Activated CD8-positive, alpha-beta memory T cell treated with anti-CD3 and anti-CD28 coated beads, Interleukin-2, amount 50 U/mL, for 24 hours (primary cell): ENCODE measurements around the gene SRRD.

Experiments used
- DNase-seq: peaks from one replicate; pipeline ENCODE4 v3.0.0-alpha.2; 2020; ENCODE audit errors: extremely low read depth

Gene SRRD

DNA sequence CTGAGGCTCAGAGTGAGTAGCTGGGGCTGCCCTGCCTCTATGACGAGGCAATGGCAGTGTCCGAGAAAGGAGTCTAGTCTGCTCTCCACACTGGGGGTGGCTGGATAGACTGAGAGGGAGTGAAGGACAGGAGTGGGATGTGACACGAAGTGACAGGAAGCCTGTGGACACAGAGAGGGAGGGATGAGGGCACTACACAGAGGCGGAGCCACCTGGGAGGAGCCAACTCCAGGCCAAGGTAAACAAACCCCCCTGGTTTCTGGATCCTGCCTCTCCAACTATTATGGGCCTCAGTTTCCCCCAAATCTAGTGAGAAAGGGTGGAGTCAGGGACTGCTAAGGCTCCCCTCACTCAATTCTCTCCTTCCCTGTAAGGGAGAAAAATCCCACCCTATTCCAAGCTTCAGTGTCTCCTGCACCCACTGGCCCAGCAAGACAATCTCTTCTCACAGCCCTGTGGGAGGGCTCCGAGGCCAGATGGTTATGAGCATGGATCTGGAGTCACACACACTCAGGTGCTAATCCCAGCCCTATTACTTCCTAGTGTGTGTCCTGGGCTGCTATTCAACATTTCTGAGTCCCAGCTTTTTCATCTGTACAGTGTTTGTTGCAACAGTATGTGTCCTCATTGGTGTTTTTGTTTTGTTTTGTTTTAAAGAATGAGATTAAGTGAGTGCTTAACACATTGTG lies 29.7 kb upstream of the SRRD start:
- DNase-seq: no peak

DNA sequence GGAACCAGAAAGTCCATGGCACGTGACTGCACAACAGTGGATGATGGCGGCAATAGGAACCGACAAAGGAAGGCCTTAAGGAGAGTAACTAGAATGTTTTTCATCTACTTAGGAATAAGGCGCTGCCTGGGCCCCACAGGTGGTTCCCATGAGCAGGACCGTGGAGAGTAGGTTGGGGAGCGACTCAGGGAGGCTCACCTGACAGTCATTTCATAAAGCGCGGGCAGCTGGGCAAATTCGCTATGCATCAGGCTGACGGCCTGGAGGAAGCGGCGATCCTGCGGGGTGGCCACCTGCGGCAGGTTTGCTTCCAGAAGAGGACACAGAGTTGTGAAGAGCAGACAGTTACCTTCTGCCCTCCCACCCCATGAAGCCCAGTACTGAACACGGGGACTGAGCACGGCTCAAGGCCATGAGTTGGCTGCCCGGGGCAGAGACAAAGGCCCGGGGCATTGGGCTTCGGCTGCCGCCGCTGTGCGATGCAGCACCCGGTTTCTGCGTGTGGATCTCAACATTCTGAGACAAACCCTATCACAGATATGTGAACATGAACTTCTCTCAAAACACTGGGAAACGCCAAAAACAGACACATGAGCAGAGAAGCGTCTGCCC lies 25.9 kb upstream of the SRRD start:
- DNase-seq: no peak

DNA sequence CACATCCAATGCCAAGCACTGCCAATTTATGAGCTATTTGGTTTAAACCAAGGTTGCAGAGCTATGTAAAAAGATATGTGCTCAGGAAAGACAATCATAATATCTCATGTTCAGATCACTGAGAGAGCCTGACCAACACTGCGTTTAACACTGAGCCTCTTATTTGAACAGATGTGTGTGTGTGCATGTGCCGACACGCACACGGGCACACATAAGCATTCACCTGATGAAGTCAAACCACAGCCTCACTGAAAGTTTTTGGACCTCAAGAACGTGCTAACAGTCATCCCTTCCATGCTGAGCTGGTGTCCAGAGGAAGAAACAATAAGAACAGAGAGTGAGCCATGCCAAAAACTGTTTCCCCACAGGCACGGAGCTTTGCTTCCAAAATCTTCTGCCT lies 23.5 kb upstream of the SRRD start:
- DNase-seq: no peak

- no peak for DNase-seq
Observed at GRCh38 chr22:26461188-26461810, 22.4 kb upstream of the SRRD start.

- no peak for DNase-seq
Observed at GRCh38 chr22:26462051-26462450, 21.6 kb upstream of the SRRD start.

DNA sequence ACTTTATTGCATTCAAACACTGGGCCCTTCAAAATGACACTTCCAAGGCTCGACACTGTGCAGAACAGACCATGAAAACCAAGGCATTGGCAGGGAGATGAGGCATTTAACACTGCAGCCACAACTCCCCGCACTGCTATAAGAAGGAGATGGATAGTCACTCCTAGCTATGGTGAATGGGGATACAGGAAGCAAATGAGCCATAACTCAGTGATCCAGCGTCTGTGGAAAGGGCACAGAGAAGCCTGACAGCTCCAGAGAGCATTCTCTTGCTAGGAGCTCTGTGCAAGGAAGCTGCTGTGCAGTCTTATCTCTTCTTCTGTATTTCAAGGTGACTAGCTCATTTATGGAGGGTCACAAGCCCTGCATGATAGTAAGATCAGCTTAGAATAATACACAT lies 21.0 kb upstream of the SRRD start:
- DNase-seq: no peak

DNA sequence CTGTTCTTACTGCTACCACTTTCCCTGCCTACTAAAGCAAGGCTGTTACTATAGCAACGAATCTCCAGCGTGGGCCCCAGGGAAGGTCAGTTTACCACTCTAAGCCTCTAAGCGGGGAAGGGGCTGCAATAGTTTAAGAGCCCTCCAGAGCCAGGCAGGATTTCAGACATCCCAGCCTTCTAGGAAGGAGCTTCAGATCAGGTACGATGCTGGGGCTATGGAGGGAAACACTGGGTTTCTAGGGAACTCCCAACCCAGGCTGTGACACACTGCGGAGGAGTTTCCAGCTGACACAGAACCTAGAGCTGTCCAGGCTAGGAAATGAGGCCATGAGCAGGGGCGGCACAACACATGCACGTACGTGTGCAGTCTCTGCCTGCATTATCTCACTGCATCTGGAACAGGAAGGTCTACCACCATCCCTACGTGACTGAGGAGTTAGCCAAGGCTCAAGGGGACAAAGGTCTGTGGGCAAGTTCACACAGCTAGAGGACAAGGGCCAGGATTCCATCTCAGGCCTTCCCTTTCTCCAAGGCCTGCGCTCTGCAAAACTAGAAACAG lies 20.5 kb upstream of the SRRD start:
- DNase-seq: no peak

GRCh38 chr22:26463688-26464087 lies 20.0 kb upstream of the SRRD start:
- no peak for DNase-seq

GRCh38 chr22:26464312-26464711 lies 19.4 kb upstream of the SRRD start:
- DNase-seq: no peak

- no peak for DNase-seq
Observed at GRCh38 chr22:26466196-26466595, 17.5 kb upstream of the SRRD start.

DNA sequence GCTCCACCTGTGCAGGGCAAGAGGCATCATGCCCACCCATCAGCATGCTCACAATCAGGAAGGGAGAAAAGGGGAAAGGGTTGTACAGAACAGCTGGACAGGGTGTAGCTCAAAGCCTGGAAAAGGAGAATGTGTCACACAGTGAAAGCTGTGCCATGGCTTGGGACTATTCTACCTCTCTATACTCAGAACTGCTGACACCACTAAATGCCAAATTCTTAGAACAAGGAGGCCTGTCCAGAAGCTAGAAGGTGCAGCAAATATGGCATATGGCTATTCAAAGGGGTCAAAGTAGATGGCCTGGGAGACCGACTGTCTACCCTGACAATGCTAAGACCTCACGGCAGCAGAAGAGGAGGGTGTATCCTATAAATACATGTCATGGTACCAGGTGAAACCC lies 12.9 kb upstream of the SRRD start:
- no peak for DNase-seq

DNA sequence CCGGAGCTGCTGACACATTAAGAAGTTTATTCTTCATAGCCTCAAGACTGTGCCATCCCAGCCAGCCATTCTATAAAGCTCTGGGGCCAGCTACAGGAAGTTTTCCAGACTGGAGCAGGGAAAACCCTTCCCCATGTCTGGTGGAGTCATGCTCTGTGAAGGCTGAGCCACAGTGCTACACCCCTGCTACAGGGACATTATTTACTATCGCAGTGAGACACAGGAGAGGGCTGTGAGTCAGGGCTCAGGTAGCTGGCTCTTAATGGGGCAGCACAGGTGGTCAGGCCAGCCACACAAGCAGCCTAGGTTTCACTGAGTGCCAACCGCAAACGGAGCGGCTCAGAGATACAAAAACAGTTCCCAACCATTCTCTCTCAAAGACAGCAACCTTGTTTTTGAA lies 12.2 kb upstream of the SRRD start:
- DNase-seq: no peak

GRCh38 chr22:26474682-26475081 lies 9.0 kb upstream of the SRRD start:
- DNase-seq: no peak

DNA sequence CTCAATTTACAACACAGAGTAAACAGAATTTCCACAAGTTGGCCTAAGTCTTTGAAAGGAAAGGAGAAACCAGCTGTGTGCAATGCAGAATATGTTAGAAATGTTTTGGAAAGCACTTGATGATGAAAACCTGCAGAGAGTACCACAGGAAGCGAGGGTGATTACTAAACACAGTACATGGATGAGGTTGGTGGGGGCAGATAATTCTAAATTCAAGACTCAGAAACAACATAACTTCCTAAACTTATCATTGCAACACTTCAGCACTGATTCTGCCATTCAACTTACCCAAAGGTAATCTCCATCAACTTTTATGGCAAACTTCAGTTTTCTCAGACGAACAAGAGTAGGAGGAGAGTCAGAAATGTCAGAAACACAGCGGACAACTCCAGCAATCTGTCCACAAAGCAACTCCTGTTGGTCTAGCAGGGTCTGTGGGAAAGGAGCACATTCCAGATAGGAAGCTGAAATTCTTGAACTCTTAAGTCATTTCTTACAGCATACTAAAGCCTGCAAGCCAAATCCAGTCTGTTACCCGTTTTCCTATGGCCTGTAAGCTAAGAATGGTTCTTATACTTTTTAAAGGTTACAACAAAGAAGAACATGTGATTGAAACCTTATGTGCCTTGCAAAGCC lies 6.9 kb upstream of the SRRD start:
- DNase-seq: no peak

GRCh38 chr22:26477341-26477731 lies 6.3 kb upstream of the SRRD start:
- no peak for DNase-seq

GRCh38 chr22:26479043-26479791 lies 4.5 kb upstream of the SRRD start:
- DNase-seq: no peak

DNA sequence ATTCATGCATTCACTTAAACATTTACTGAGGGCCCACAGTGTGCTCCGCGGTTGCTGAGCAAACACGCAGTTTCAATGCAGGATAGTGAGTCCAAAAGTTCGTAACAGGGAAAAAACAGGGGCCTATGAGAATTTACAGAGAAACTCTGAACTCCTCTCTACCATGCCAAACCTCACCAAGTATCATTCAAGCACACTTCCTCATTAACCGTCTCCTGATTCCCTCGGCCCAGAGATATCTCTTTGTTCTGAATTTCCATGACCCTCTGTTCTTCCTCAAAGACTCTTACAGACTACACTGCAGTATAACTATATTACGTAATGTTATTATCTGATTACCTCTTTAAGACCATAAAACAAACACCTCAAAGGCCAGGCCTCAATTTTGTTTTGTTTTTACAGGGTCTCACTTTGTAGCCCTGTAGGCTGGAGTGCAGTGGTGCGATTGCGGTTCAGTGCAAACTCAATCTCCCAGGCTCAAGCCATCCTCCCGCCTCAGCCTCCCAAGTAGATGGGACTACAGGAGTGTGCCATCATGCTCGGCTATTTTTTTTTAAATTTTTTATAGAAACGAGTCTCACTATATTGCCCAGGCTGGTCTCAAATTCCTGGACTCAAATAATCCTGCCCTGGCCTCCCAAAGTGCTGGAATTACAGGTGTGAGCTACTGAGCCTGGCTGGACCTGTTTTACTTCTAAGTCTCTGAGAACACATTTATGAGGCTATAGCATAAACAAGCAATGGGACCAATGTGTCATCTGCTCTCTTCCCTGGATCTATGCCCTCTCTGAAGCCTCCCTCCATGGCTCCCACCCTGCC lies 3.7 kb upstream of the SRRD start:
- DNase-seq: no peak

- DNase-seq: no peak
Observed at GRCh38 chr22:26480611-26480932, 3.1 kb upstream of the SRRD start.

DNA sequence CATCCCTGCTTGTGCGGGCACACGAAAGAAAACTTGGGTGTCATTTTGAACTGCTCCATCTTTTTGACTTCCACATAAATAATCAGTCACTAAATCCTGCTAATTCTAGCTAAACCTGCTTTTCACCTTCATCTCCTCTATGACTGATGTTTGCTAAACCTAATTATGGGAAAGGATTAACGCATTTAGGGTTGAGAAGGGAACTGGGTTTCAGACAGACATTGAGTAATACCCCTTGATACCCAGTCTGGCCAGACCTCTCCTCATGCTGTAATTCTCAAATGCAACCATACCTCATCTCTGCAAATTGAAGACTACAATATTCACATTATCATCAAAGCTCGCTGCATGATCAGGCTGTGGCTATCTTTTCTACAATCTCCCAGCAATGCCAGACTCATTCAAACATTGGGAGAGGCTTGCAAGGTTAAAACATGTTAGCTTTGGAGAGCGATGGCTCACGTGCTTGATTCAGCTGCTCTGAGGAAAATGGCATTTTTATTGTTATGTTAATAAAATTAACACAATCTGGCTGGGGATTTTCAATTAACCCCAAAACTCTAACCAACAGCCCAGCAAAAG lies 2.5 kb upstream of the SRRD start:
- no peak for DNase-seq

- no peak for DNase-seq
Observed at GRCh38 chr22:26481694-26482093, 2.0 kb upstream of the SRRD start.

- DNase-seq: no peak
Observed at GRCh38 chr22:26482161-26482560, 1.5 kb upstream of the SRRD start.
